Astrocyte (in vitro differentiated cells and primary cell): ENCODE data around the gene SNRNP70.

Source experiments
- EZH2 ChIP-seq: IDR thresholded peaks from 2 replicates; pipeline ENCODE4 v1.6.1; 2012; ENCODE audit warnings: mild to moderate bottlenecking, low read length, inconsistent platforms; ENCODE audit not compliant: insufficient read depth
- TF ChIP-seq, protein P1 (sequence below): IDR thresholded peaks from 2 replicates; pipeline ENCODE4 v1.5.1; 2011; ENCODE audit warnings: low read depth, mild to moderate bottlenecking, inconsistent platforms, low read length, moderate library complexity; ENCODE audit not compliant: insufficient read depth

GRCh38 chr19:49155005-49155819, 70.0 kb downstream of the SNRNP70 start, which contains the start of gene HRC:
- TF ChIP-seq, protein P1, sequence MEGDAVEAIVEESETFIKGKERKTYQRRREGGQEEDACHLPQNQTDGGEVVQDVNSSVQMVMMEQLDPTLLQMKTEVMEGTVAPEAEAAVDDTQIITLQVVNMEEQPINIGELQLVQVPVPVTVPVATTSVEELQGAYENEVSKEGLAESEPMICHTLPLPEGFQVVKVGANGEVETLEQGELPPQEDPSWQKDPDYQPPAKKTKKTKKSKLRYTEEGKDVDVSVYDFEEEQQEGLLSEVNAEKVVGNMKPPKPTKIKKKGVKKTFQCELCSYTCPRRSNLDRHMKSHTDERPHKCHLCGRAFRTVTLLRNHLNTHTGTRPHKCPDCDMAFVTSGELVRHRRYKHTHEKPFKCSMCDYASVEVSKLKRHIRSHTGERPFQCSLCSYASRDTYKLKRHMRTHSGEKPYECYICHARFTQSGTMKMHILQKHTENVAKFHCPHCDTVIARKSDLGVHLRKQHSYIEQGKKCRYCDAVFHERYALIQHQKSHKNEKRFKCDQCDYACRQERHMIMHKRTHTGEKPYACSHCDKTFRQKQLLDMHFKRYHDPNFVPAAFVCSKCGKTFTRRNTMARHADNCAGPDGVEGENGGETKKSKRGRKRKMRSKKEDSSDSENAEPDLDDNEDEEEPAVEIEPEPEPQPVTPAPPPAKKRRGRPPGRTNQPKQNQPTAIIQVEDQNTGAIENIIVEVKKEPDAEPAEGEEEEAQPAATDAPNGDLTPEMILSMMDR = no peak
- no peak for TF ChIP-seq EZH2
